HepG2 (cell line): ENCODE measurements around the gene KCND1. TPM values are rescaled to one million over a fixed set of nuclear protein-coding genes. Genes with fewer than 3 reads are reported as not detected.

ENCODE experiments used
- DNMT3B ChIP-seq: conservative IDR thresholded peaks from 2 replicates; pipeline ENCODE4 v1.6.1; 2016; ENCODE audit warnings: missing biosample characterization, control low read depth
- DR1 ChIP-seq: sonication (generic); formaldehyde crosslinking; IDR thresholded peaks from 2 replicates; pipeline ENCODE4 v1.8.0; 2021; ENCODE audit warnings: mild to moderate bottlenecking, missing genetic modification reagents, inconsistent platforms
- HNF4A ChIP-seq: sonication (generic); formaldehyde crosslinking; IDR thresholded peaks from 2 replicates; pipeline ENCODE4 v1.4.0; 2020; ENCODE audit warnings: missing genetic modification reagents
- KDM5B ChIP-seq: sonication (generic); formaldehyde crosslinking; IDR thresholded peaks from 2 replicates; pipeline ENCODE4 v1.4.0; 2020; ENCODE audit warnings: missing genetic modification reagents, mild to moderate bottlenecking, borderline replicate concordance
- LCORL ChIP-seq, 2 experiments: fragments of 450-650 bp in 1 of 2; sonication (generic) in 1 of 2; formaldehyde crosslinking in 1 of 2; IDR thresholded peaks; 2 replicates each; pipeline versions ENCODE4 v1.5.0 to v1.6.1; 2017 to 2020; ENCODE audit warnings: antibody characterized with exemption in 1 of 2, missing genetic modification reagents in 1 of 2
- NCOA1 ChIP-seq: sonication (generic); formaldehyde crosslinking; IDR thresholded peaks from 2 replicates; pipeline ENCODE4 v1.9.0; 2021; ENCODE audit warnings: missing genetic modification reagents
- NKX3-1 ChIP-seq: sonication (generic); formaldehyde crosslinking; IDR thresholded peaks from 2 replicates; pipeline ENCODE4 v1.5.0; 2020; ENCODE audit warnings: missing genetic modification reagents
- REXO4 ChIP-seq: sonication (generic); formaldehyde crosslinking; IDR thresholded peaks from 2 replicates; pipeline ENCODE4 v1.8.0; 2022; ENCODE audit warnings: missing genetic modification reagents, mild to moderate bottlenecking, borderline replicate concordance
- ZMYM3 ChIP-seq: sonication (generic); formaldehyde crosslinking; IDR thresholded peaks from 2 replicates; pipeline ENCODE4 v1.5.1; 2020; ENCODE audit warnings: mild to moderate bottlenecking, missing genetic modification reagents
- ZNF557 ChIP-seq: sonication (generic); formaldehyde crosslinking; IDR thresholded peaks from 2 replicates; pipeline ENCODE4 v1.4.0; 2020; ENCODE audit warnings: missing genetic modification reagents
- ZNF7 ChIP-seq: IDR thresholded peaks from 2 replicates; pipeline ENCODE4 v1.6.1; 2016; ENCODE audit warnings: missing biosample characterization, missing genetic modification reagents
- ZNF790 ChIP-seq: sonication (generic); formaldehyde crosslinking; IDR thresholded peaks from 2 replicates; pipeline ENCODE4 v1.8.0; 2022; ENCODE audit warnings: missing genetic modification reagents, mild to moderate bottlenecking, borderline replicate concordance
- ZNF841 ChIP-seq: sonication (generic); formaldehyde crosslinking; IDR thresholded peaks from 2 replicates; pipeline ENCODE4 v1.8.1; 2023; ENCODE audit warnings: missing genetic modification reagents, borderline replicate concordance
- polyA plus RNA-seq, 8 experiments: library from polyadenylated mRNA; depleted of rRNA in 3 of 8; stranded (reverse) in 7 of 8; unstranded in 1 of 8; fragments of >200 nt; fragmentation: Illumina TruSeq in 4 of 8; extraction: Trizol in 4 of 8; gene quantifications; 2 replicates each; pipeline versions ENCODE4 v1.2.1 to v1.2.3, GENCODE V29; 2011 to 2016; ENCODE audit warnings: low read depth in 4 of 8, missing spikeins in 1 of 8, mixed read lengths in 1 of 8; ENCODE audit not compliant: insufficient read depth in 1 of 8
- total RNA-seq, 5 experiments: library from RNA; depleted of rRNA; stranded (reverse); fragments of >200 nt; fragmentation: Illumina TruSeq; extraction: Trizol; gene quantifications; 2 replicates each; pipeline ENCODE4 v1.2.3, GENCODE V29; 2016; ENCODE audit warnings: low read depth in 1 of 5
- TF ChIP-seq, protein P1 (sequence below): IDR thresholded peaks from 2 replicates; pipeline ENCODE4 v1.6.1; 2016
- TF ChIP-seq, protein P2 (sequence below): IDR thresholded peaks from 2 replicates; pipeline ENCODE4 v1.6.1; 2016; ENCODE audit warnings: low read depth, missing genetic modification reagents, missing compliant biosample characterization
- TF ChIP-seq, protein P3 (sequence below): sonication (generic); formaldehyde crosslinking; IDR thresholded peaks from 2 replicates; pipeline ENCODE4 v1.8.0; 2022; ENCODE audit warnings: mild to moderate bottlenecking, missing genetic modification reagents, moderate library complexity
- TF ChIP-seq, protein P4 (sequence below): sonication (generic); formaldehyde crosslinking; IDR thresholded peaks from 2 replicates; pipeline ENCODE4 v1.4.0; 2020; ENCODE audit warnings: missing genetic modification reagents

Gene KCND1
- total and polyA plus RNA-seq, 2 of the 13 experiments (the other 11 are each of a cell fraction or from before 2014, with no cell fraction given) = 0.07 to 0.30 TPM

DNA sequence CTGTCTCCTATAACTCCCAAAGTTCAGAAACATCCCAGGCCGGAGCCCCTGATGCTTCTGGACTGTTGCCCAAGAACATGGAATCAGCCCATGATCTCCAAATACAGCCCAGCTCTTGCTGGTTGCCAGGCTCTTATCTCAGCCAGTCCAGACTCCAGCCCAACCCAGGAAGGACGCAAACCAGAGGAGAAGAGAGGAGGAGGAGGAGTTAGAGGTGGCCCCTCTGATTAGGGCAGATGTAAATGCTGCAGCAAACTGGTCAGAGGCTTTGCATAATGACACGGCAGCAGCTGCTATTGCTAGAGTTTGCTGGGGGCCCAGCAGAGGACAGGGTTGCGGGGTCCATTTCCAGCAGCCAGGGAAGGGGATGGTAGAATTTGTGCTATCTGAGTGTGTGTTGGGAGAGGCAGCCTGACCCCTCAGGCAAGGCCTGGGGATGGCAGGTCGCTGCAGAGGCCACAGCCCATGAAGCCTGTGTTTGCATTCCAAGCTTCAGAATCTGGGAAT lies 10.0 kb downstream of the KCND1 start (continued):
- TF ChIP-seq ZNF790 = no peak
- no peak for TF ChIP-seq KDM5B (CRISPR knock-in tag)
- TF ChIP-seq, protein P1, sequence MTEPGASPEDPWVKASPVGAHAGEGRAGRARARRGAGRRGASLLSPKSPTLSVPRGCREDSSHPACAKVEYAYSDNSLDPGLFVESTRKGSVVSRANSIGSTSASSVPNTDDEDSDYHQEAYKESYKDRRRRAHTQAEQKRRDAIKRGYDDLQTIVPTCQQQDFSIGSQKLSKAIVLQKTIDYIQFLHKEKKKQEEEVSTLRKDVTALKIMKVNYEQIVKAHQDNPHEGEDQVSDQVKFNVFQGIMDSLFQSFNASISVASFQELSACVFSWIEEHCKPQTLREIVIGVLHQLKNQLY (CRISPR knock-in tag) = no peak
- no peak for TF ChIP-seq REXO4
- no peak for TF ChIP-seq LCORL (IDR thresholded peaks at IDR 0.05)
- TF ChIP-seq LCORL (CRISPR knock-in tag; IDR thresholded peaks at IDR 0.05) = 0 out of 2 replicates have a peak, but pooled peaks have one; percentile 19
- TF ChIP-seq, protein P2, sequence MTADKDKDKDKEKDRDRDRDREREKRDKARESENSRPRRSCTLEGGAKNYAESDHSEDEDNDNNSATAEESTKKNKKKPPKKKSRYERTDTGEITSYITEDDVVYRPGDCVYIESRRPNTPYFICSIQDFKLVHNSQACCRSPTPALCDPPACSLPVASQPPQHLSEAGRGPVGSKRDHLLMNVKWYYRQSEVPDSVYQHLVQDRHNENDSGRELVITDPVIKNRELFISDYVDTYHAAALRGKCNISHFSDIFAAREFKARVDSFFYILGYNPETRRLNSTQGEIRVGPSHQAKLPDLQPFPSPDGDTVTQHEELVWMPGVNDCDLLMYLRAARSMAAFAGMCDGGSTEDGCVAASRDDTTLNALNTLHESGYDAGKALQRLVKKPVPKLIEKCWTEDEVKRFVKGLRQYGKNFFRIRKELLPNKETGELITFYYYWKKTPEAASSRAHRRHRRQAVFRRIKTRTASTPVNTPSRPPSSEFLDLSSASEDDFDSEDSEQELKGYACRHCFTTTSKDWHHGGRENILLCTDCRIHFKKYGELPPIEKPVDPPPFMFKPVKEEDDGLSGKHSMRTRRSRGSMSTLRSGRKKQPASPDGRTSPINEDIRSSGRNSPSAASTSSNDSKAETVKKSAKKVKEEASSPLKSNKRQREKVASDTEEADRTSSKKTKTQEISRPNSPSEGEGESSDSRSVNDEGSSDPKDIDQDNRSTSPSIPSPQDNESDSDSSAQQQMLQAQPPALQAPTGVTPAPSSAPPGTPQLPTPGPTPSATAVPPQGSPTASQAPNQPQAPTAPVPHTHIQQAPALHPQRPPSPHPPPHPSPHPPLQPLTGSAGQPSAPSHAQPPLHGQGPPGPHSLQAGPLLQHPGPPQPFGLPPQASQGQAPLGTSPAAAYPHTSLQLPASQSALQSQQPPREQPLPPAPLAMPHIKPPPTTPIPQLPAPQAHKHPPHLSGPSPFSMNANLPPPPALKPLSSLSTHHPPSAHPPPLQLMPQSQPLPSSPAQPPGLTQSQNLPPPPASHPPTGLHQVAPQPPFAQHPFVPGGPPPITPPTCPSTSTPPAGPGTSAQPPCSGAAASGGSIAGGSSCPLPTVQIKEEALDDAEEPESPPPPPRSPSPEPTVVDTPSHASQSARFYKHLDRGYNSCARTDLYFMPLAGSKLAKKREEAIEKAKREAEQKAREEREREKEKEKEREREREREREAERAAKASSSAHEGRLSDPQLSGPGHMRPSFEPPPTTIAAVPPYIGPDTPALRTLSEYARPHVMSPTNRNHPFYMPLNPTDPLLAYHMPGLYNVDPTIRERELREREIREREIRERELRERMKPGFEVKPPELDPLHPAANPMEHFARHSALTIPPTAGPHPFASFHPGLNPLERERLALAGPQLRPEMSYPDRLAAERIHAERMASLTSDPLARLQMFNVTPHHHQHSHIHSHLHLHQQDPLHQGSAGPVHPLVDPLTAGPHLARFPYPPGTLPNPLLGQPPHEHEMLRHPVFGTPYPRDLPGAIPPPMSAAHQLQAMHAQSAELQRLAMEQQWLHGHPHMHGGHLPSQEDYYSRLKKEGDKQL = no peak
- TF ChIP-seq DR1 (CRISPR knock-in tag) = no peak
- no peak for TF ChIP-seq ZNF841 (CRISPR knock-in tag)
- no peak for TF ChIP-seq HNF4A (CRISPR knock-in tag)
- no peak for TF ChIP-seq ZMYM3 (CRISPR knock-in tag)
- no peak for TF ChIP-seq NKX3-1 (CRISPR knock-in tag)
- no peak for TF ChIP-seq NCOA1
- TF ChIP-seq, protein P3, sequence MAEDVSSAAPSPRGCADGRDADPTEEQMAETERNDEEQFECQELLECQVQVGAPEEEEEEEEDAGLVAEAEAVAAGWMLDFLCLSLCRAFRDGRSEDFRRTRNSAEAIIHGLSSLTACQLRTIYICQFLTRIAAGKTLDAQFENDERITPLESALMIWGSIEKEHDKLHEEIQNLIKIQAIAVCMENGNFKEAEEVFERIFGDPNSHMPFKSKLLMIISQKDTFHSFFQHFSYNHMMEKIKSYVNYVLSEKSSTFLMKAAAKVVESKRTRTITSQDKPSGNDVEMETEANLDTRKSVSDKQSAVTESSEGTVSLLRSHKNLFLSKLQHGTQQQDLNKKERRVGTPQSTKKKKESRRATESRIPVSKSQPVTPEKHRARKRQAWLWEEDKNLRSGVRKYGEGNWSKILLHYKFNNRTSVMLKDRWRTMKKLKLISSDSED = no peak
- no peak for TF ChIP-seq ZNF7 (CRISPR knock-in tag)
- no peak for TF ChIP-seq DNMT3B (CRISPR knock-in tag)
- TF ChIP-seq ZNF557 (CRISPR knock-in tag) = no peak
- TF ChIP-seq, protein P4, sequence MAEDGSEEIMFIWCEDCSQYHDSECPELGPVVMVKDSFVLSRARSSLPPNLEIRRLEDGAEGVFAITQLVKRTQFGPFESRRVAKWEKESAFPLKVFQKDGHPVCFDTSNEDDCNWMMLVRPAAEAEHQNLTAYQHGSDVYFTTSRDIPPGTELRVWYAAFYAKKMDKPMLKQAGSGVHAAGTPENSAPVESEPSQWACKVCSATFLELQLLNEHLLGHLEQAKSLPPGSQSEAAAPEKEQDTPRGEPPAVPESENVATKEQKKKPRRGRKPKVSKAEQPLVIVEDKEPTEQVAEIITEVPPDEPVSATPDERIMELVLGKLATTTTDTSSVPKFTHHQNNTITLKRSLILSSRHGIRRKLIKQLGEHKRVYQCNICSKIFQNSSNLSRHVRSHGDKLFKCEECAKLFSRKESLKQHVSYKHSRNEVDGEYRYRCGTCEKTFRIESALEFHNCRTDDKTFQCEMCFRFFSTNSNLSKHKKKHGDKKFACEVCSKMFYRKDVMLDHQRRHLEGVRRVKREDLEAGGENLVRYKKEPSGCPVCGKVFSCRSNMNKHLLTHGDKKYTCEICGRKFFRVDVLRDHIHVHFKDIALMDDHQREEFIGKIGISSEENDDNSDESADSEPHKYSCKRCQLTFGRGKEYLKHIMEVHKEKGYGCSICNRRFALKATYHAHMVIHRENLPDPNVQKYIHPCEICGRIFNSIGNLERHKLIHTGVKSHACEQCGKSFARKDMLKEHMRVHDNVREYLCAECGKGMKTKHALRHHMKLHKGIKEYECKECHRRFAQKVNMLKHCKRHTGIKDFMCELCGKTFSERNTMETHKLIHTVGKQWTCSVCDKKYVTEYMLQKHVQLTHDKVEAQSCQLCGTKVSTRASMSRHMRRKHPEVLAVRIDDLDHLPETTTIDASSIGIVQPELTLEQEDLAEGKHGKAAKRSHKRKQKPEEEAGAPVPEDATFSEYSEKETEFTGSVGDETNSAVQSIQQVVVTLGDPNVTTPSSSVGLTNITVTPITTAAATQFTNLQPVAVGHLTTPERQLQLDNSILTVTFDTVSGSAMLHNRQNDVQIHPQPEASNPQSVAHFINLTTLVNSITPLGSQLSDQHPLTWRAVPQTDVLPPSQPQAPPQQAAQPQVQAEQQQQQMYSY = peak; percentile 84
